Gastroesophageal sphincter (tissue), 3 donors: Measurements from ENCODE around the gene FANCI.
"Not testable (repeated sequence)": the region's sequence is repeated elsewhere in the genome, so short reads cannot be mapped to it uniquely, and the experiment has no call there.

Experiments
- CTCF ChIP-seq, 4 experiments: fragments of 200-600 bp in 2 of 4; fragments of 450-650 bp in 2 of 4; sonication (generic) in 1 of 4; IDR thresholded peaks; one replicate each; pipeline ENCODE4 v1.5.1; 2017 to 2019; ENCODE audit warnings: antibody characterized with exemption in 4 of 4, mild to moderate bottlenecking in 2 of 4, moderate library complexity in 2 of 4
- POLR2A ChIP-seq, 2 donors: fragments of 450-650 bp; IDR thresholded peaks; one replicate each; pipeline ENCODE4 v1.6.1; 2017; ENCODE audit warnings: antibody characterized with exemption in 2 of 2, mild to moderate bottlenecking in 2 of 2, moderate library complexity in 1 of 2
- POLR2AphosphoS5 ChIP-seq: sonication (generic); formaldehyde crosslinking; IDR thresholded peaks from one replicate; pipeline ENCODE4 v1.6.1; 2017; ENCODE audit warnings: antibody characterized with exemption

- not testable (repeated sequence) for TF ChIP-seq CTCF (IDR thresholded peaks at IDR 0.05); POLR2AphosphoS5; POLR2A (IDR thresholded peaks at IDR 0.05)
Measured at GRCh38 chr15:89250142-89250541, 6.4 kb downstream of the FANCI start.
